ENCODE results near the gene GUCY1B1. TPM values are rescaled to one million over a fixed set of nuclear protein-coding genes. Genes with fewer than 3 reads are reported as not detected.

The GUCY1B1 gene
- total and polyA plus RNA-seq, 9 of the 15 experiments (the other 6 are each of a cell fraction or from before 2014, with no cell fraction given), result not detected

- no peak overlapping the region for H3K27ac ChIP-seq (ENCODE audit: extremely low read depth, low read depth, low read length)
- ATAC-seq (no peak), DNase-seq (ENCODE audit: extremely low read depth in 1 of 4, low spot score in 3 of 4) (no peak), FAIRE-seq (no peak)
- no peaks in the 10 kb centered on the region for H3K36me3 ChIP-seq (ENCODE audit: control insufficient read depth, insufficient read depth, low read length)
- no peaks in the 10 kb centered on the region for H3K27me3 ChIP-seq (ENCODE audit: control insufficient read depth in 2 of 2, insufficient read depth in 2 of 2, low read length in 2 of 2)
- in situ Hi-C loops (cut with MboI) (no loop called here), intact Hi-C loops (cut with micrococcal nuclease) (no loop called here)
- H3K9me1 ChIP-seq (ENCODE audit: control insufficient read depth, insufficient read depth, low read length), result no peaks in the 10 kb centered on the region
- no peaks in the 10 kb centered on the region; the same call in 1 of the 2 replicates for H3K9me3 ChIP-seq (replicated peaks; ENCODE audit: control insufficient read depth, insufficient read depth, low read depth, low read length)
- no peaks in the 10 kb centered on the region for H3K79me2 ChIP-seq (ENCODE audit: control insufficient read depth, insufficient read depth, low read length)
- CTCF ChIA-PET (ENCODE audit: low intra/inter-chr PET ratio), result no interaction called here
- H2AFZ ChIP-seq (ENCODE audit: low read depth, low read length), result no peak overlapping the region
- 6% methylated on average over 1 of the region's 1 CpG for WGBS (ENCODE audit: insufficient coverage, low coverage, missing lambda C conversion rate)
- no peak overlapping the region for H3K4me3 ChIP-seq
- no peaks in the 10 kb centered on the region for H3K4me1 ChIP-seq (replicated peaks in 1 of 2; ENCODE audit: control insufficient read depth in 2 of 2, insufficient read depth in 2 of 2, low read length in 2 of 2)
- H3K4me2 ChIP-seq (ENCODE audit: insufficient read depth, low read length), result no peak overlapping the region
- POLR2A ChIA-PET, result no interaction called here
- H4K20me1 ChIP-seq (replicated peaks; ENCODE audit: control insufficient read depth, insufficient read depth, low read length), result no peaks in the 10 kb centered on the region
- no peak overlapping the region for H3K9ac ChIP-seq (ENCODE audit: insufficient read depth in 1 of 2, low read depth in 2 of 2, low read length in 2 of 2)
- BruUV-seq (replicated peaks), result no TSS peak
- TF ChIP-seq ZNF609 (CRISPR knock-in tag; IDR thresholded peaks at IDR 0.05; ENCODE audit: borderline replicate concordance) (no peak), ZNF398 (CRISPR knock-in tag; IDR thresholded peaks at IDR 0.05) (no peak), CTBP1 (IDR thresholded peaks at IDR 0.05; ENCODE audit: borderline replicate concordance) (no peak), NFIC (IDR thresholded peaks at IDR 0.05) (no peak), CBFB (CRISPR knock-in tag; IDR thresholded peaks at IDR 0.05) (no peak), UBTF (IDR thresholded peaks at IDR 0.05; ENCODE audit: borderline replicate concordance in 1 of 2, low read depth in 2 of 2, low read length in 2 of 2) (no peak), DLX4 (CRISPR knock-in tag; IDR thresholded peaks at IDR 0.05) (no peak), NR2F6 (CRISPR knock-in tag; IDR thresholded peaks at IDR 0.05) (no peak), MAX (CRISPR knock-in tag; IDR thresholded peaks at IDR 0.05) (no peak), CTCFL (IDR thresholded peaks at IDR 0.05; ENCODE audit: borderline replicate concordance, insufficient read depth, low read depth, low read length, poor library complexity, severe bottlenecking) (no peak)
Measured at GRCh38 chr4:155819066-155819465, 60.2 kb downstream of the GUCY1B1 start.
